HG03460 (cell line): ENCODE data around the gene PPP1R3D.
"Not testable (repeated sequence)": the region's sequence is repeated elsewhere in the genome, so short reads cannot be mapped to it uniquely, and the experiment has no call there.

ENCODE experiments used
- ATAC-seq: cut with Tn5 transposase; IDR thresholded peaks from one replicate; pipeline ENCODE4 v1.9.1; 2021; ENCODE audit not compliant: unreplicated experiment

The PPP1R3D gene, protein sequence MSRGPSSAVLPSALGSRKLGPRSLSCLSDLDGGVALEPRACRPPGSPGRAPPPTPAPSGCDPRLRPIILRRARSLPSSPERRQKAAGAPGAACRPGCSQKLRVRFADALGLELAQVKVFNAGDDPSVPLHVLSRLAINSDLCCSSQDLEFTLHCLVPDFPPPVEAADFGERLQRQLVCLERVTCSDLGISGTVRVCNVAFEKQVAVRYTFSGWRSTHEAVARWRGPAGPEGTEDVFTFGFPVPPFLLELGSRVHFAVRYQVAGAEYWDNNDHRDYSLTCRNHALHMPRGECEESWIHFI

DNA sequence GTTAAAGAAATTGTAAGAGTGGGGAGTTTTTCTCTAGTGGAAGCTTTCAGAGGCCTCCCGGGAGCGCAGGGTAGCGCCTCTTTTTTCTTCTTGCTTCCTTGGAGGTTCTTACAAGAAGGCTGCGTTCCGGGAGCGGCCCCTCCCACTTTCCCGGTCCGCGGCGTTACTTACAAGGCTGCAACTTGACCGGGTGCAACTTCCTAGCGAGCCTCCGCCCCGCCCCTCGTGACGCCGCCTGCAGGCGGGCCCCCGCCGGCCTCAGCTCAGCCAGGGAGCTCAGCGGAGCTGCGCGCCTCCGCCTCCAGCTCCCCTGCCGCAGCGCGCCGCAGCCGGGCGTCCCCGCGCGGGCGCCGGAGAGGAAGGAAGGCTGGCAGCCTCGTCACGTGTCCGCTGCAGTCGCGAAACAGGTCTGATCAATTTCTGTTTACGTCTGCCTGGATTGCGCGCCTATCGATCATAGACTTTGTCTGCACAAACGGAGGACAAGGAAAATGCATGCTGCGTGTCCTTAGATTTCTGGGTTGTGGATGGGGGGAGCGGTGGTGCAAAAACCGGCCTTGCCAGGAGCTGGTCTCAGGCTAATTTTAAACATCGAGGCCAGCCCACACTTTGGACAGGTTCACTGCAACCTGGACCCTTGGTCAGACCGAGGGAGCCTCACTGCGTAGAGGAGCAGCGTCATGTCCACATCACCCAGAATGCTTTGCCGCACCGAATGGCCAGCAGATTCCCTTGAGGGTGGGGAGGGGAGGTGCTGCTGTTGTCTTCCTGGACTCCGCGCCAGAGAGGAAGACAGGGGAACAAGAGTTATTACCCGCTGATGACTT lies at the start of gene PPP1R3D, which contains the start of gene FAM217B:
PPP1R3D (minus strand) TSS at position 177 of the 827 bp plus-strand sequence. CDS start 374 bp downstream, outside the sequence.
FAM217B (plus strand) TSS at position 261 of the 827 bp plus-strand sequence. CDS start 3,555 bp downstream, outside the sequence.
- peak; percentile 89 for ATAC-seq

DNA sequence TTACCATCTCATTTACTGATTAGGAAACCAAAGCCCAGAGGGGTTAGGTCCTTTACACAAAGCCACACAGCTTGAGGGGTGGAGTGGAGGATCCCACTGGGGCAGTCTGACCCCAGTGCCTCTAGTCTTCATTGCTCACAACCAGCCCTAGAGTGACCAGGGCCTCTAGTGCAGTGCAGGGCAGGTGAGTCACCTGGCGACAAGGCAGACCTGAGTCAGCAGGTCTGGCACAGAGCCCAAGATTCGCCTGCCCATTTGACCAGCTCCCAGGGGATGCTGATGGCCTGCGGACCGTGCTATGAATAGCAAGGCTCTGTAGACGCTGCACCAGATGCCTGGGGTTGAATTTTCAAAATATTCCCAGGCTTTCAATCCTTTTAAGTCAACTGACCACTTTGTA lies 48.0 kb upstream of the PPP1R3D start:
- no peak for ATAC-seq

DNA sequence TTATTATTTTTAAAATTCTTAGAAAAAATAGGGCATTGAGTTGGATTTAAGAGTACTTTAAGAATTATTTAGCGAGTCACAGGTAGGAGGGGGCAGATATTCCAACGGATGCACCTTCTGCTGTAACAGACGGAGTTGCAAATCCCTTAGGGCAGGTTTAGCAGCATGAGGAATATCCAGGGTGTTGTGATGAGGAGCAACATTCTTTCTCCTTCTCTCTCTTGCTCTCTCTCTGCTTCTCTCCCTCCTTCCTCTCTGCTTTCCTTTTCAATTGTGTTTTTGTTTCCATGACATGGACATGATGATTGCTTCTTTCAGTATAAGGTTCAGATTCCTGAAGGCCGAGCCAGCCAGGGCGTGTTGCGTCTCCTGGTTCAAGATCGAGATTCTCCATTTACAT lies 47.0 kb upstream of the PPP1R3D start:
- no peak for ATAC-seq

DNA sequence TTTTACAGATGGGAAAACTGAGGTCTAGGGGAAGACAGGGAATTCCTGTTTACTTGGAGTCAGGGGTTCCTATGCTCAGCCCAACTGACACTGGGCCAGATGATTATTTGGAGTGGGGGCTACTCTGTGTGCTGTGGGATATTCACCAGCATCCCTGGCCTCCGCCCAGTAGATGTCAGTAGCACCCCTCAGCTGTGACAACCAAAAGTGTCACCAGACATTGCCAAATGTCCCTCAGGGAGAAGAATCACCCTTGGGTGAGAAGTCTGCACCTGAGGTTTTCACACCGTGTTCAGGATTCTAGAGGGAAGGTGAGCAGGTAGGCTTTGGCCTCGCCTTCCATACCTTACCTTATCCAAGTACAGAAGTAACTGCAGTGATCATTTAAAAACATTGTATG lies 45.8 kb upstream of the PPP1R3D start:
- no peak for ATAC-seq

DNA sequence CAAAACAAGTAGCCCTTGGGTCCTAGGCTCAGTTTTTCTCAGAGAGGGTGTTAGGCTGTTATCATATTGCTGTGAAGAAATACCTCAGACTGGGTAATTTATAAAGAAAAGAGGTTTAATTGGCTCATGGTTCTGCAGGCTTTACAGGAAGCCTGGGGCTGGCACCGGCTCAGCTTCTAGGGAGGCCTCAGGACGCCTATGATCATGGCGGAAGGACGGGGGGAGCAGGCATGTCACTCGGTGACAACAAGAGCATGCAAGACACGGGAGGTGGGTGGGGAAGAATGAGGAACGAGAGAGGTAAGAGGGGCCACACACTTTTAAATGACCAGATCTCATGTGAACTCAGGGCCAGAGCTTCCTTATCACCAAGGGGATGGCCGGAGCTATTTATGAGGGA lies 45.1 kb upstream of the PPP1R3D start:
- no peak for ATAC-seq

DNA sequence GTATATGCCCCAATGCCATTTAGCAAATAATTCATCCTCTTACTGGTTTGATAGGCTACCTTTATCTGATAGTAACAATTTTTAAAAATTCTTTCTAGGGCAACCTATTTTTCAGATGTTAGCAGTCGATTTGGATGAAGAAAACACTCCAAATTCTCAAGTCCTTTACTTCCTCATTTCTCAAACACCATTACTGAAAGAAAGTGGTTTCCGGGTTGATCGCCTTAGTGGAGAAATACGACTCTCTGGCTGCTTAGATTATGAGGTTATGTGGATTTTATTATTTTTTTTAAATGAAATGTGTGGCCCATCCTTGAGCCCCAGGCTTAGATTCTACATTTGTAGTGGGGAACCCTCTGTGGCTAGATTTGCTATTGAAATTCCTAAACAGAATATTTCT lies 44.4 kb upstream of the PPP1R3D start:
- no peak for ATAC-seq

DNA sequence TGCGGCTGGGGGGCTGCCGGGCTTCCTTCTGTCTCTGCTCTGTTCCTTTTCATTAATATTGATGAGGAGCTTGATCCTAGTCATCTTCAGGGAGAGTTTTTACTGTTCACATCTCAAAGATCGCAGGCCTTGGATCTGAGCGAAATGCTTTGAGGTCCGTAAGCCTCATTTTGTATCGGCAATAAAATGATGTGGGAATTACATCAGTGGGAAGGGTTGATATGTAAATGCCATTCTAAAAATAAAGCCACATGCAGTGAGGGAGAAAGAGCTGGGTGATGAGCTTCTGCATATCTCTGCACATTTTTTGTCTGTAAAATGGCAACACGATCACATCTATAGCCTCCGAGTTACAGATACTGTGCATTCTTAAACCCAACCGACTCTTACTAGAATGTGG lies 43.0 kb upstream of the PPP1R3D start:
- no peak for ATAC-seq

DNA sequence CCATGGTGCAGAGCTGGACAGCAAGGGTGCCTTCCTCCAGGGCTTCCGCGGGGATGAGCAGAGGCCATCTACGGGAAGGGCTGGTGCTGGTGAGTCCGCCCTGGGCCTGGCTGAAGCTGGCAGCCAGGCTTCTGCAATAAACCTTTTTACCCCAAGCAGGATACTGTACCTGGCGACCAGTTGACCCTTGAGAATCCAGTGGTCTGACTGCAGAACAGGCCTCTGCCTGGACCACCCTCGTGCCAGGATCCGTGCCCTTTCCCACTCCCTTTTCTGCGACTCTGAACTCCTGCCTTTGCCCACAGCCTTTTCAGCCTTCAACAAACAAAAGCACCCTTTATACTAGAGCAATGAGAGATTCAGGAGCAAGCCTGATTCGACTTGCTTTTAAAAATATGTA lies 37.0 kb upstream of the PPP1R3D start:
- no peak for ATAC-seq

DNA sequence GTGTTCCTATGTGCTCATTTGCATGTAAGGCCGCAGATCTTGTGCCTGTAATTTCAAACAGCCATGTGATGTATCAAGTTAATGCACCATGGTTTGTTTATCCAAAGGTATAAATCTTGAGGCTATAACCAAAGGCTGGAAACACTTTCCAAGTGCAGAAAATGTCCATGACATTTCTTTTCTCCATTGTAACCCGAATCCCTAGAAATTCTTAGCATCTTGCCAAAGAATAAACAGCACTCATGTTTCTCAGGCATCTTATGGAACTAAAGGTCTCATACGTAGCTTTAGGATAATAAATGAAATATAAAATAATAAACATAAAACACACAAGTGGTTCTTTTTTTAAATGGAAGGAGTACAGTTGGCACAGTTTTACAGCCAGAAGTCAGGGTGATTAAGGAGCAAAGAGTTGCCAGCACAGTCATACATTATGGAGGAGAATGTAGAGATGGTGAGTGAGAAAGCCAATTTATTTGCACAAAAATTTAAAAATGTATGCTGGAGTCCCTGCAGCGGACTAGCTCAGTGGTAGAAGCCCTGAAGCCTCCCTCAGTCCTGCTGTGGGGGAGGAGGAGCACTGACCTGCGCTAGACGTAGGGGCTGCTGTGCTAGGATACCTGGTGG lies 36.2 kb upstream of the PPP1R3D start:
- no peak for ATAC-seq

DNA sequence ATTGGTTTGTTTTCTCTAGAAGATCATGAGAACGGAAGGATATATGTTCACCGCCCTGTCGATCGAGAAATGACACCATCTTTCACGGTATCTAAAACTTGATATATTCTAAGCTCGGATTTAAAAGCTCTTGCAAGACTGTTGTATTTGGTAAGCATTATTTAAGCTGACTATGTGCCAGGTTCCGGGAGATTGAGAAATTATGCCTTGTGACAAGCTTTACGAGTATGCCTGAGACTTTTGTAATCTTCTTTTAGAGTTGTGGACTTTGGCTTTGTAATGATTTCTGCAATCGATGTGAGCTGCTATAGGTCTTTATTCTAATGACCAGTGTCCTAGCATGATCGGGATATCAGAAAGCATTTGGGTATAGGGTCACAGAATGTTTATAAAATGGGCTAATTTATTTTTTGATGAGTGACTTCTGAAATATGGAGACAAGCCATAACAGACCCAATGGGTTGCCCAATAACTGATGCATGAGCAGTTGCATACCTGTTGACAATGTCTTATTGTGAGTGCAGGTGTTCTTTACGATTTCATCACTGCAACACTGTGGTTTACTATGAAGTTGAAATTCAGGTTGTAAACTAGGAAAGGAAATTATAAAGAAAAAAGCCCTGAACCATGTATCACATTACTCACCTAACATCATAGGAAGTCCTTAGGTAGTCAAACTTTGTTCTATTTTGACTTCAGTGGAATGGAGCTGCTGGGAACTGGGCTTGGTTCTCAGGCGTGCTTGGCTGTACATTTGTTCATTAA lies 32.1 kb upstream of the PPP1R3D start:
- ATAC-seq: no peak

DNA sequence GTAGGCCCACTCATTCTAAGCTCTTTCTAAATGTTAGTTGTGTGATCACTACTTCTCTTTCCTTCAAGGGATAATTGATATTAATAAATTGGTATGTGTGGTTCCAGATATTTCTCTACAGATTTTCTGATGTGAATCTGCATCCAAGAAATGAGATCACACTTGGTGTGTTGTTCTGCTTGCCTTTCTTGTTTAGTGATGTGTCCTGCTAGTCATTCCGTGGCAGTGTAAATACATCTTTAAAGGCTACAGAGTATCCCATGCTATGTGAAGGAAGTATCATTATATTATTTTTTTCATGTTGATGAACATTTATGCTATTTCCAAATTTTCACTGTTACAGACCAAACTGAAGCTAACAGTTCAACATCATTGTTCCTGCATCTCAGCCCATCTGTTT lies 31.3 kb upstream of the PPP1R3D start:
- no peak for ATAC-seq

DNA sequence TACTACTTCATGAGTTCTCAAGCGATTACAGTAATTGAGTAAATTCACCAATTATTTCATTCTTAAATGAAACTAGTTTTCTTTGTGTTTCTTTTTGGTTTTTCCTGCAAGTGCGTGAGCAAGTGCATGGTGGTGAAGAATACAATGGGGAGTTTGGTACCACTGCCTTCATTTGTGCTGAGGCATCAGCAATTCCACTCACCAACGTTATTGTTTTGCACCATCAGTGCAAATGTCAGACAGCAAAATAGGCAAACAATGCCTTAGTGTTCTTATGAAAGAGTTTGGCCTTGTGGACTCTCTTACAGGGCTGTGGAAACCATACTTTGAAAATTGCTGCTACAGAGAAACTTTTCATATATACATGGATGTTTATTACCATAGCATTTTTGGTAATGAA lies 26.3 kb upstream of the PPP1R3D start:
- ATAC-seq: no peak

DNA sequence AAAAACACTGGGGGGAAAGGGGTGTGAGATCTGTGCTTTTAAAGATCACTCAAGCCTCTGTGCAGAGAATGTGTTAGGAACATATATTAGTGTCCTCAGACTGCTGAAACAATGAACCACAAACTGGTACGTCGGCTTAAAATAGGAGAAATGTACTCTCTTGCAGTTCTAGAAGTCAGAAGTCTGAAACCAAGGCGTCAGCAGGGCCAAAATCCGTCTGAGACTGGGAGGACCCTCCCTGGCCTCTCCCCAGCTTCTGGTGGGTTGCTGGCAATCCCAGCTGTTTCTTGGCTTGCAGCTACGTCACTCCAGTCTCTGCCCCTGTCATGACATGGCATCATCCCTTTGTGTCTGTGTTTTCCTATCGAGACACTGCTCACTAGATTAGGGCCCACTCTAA lies 22.1 kb upstream of the PPP1R3D start:
- no peak for ATAC-seq

DNA sequence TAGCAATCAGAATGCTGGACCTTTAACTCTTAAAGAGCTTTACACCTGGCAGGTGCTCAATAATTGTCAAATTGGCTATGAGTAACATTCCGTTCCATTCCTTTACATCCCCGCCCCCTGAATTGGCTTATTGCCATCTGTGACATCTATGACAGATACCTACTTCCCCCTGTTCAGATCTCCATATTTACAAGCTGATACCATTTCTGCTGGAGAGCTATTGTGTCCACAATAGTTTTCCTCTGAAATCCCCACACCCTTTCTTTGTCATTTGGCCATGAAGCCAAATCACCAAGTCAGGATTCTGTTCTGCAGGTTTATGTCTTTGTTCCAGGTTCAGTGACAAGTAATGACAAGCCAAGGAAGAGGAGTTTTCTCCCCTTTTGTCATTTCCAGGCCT lies 21.3 kb upstream of the PPP1R3D start:
- ATAC-seq: no peak

DNA sequence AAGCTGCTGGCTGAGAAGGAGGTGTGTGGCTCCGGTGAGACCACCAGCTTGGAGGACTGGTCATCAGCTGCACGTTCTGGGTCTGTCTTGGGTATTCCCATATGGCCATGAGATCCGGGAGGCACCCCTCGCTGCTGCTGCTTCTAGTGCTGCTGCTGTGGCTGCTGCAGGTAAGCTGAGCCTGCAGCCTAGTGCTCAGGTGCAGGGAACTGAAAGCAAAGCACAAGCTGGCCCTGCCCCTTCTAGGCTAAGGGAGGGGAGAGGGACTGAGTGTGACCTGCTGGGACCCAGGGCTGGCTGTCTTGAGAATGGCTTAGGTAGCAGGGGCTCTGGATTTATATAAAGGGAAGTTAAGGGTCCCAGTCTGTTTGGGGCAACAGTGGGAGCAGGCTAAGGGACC lies 18.5 kb upstream of the PPP1R3D start:
- ATAC-seq: no peak

DNA sequence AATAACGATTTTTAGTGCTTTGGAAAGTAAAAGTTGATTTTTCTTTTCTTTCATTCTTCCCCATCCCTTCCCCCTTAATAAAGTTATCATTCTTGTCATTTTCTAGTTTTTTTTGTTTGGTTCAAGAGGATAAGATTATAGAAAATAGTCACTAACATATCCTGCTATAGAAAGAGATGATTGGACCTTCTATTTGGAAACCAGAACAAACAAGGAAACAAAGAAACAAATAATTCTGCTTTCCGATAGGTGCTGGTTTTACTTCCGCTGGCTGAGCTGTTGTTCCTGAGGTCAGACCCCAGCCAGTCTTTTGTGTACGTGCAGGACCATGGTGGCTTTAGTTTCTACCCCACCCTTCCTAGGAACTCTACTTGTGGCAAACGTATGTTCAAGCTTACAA lies 18.0 kb upstream of the PPP1R3D start, which contains the start of gene CDH26:
CDH26 (plus strand) TSS at position 301 of the 400 bp plus-strand sequence. CDS start 304 bp downstream, outside the sequence.
- ATAC-seq: no peak

DNA sequence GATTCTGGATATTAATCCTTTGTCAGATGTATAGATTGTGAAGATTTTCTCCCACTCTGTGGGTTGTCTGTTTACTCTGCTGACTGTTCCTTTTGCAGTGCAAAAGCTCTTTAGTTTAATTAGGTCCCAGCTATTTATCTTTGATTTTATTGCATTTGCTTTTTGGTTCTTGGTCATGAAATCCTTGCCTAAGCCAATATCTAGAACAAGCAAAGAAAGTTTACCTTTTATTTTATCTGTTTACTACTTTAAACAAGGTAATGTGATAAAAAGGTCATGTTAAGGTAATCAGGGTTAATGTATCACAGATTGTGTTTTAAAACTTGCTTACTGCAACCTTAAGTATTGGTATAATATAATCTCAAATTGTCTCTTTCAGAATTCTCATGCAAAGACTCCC lies 17.5 kb upstream of the PPP1R3D start:
- ATAC-seq: not testable (repeated sequence)

DNA sequence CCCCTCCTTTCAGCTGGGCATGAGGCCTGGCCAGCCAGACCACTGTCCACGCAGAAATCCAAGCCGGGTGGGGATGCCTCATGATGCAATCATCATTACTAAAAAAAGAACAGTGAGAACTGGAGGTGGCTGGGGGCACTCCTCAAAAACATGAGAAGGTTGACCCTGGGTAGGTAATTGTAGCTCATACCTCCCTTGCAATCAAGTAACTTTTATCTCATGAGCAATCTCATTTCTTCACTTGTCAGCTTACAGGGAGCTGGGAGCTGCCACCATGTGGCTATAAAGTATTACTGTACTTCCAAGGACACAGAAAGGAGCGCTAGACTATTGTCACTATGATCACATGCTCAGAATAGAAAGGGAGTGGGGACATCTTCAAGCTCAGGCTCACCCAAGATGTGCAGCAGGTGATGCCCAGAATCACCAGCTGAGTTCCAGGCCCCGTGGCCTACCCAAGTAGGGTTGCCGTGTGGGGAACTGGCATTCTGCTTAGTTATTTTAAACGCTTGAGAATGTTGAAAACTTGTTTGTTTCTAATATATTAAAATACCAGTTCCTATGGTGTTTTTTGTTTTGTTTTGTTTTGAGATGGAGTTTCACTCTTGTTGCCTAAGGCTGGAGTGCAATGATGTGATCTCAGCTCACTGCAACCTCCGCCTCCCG lies 15.2 kb upstream of the PPP1R3D start:
- no peak for ATAC-seq

DNA sequence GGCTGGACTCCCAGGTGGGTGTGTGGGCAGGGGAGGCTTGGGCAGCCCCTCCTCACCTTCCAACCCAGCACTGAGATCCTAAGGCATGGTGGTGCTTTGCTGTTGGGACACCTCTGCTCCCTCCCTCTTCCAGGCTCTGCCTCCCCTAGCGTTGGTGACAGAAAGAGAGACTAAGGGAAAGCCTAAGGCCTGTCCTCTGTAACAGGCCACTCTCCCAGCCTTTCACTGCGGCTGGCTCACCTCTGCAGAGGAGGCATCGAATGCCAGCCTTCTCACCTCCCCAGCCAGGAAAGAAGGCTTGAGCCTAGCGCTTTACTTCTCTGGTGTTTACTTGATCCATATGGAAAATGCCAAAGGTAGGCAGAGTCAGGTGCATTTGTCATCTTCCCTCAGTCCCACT lies 14.6 kb upstream of the PPP1R3D start:
- ATAC-seq: no peak

DNA sequence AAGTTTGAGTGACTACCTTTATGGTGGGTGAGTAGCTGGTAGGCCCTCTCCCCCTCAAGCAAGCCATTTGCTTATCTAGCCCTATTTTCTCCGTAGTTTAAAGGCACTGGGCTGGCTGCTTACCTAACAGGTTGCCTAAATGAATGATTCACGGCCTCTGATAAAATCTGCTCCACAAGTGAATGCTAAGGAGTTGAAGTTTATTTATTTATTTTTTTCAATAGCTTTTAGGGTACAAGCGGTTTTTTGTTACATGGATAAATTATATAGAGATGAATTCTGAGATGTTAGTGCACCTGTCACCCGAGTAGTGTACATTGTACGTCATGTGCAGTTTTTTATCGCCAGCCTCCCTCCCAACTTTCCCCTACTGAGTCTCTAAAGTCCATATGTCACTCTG lies 9.8 kb upstream of the PPP1R3D start:
- no peak for ATAC-seq
